Hepatic stellate cell (primary cell): ENCODE measurements around the gene TMEM61.

ENCODE experiments used
- DNase-seq: peaks from one replicate; pipeline ENCODE4 v3.0.0; 2011; ENCODE audit warnings: low spot score

The TMEM61 gene

DNA sequence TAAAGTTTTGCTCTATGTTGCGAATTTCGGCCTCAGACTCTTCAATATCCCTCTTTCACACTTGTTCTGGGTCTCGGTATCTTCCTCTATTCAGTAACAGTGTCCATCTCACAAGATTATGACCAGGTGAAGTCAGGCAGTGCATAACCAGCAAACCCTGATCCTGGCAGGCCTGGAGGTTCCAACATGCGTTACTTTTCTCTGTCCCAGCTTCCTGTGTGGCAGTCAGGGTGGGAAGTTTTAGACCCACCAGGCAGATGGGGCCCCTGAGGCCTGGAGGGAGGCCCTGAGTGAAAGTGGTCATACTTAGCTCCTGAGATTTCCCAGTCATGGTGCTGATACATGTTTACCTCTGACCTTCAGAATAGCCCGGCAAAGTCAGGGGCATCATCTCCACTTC is 5.1 kb downstream of the TMEM61 start:
- no peak for DNase-seq

DNA sequence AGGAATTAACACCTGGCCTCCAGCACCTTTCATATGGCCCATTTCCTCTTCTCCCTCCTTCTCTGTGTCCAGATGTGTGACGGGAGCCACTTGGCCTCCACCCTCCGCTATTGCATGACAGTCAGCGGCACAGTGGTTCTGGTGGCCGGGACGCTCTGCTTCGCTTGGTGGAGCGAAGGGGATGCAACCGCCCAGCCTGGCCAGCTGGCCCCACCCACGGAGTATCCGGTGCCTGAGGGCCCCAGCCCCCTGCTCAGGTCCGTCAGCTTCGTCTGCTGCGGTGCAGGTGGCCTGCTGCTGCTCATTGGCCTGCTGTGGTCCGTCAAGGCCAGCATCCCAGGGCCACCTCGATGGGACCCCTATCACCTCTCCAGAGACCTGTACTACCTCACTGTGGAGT is 5.6 kb downstream of the TMEM61 start:
- no peak for DNase-seq

- no peak for DNase-seq
Measured at GRCh38 chr1:54986533-54986932, 6.1 kb downstream of the TMEM61 start.

GRCh38 chr1:54987427-54987826 is 7.0 kb downstream of the TMEM61 start:
- no peak for DNase-seq

- DNase-seq, result peak; percentile 59
Measured at GRCh38 chr1:54987919-54988705, 7.7 kb downstream of the TMEM61 start.

DNA sequence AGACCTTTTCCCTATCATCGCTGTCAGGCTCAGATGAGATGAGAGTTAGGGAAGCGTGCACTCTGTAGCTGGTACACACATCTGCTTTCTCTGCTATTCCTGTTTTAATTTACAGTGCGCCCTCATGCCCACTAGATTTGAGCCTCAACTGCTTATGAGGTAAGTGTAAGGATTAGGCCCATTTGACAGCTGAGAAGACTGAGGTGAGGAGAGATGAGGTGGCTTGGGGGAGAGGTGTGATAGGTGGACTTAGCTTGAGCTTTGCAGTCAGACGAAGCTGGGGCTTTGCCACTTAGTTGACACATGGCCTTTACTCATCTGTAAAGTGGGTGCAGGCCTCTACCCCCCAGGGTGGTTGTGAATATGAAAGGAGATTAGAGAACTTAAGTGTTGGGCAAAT is 8.5 kb downstream of the TMEM61 start:
- DNase-seq, result no peak

- DNase-seq, result no peak
Measured at GRCh38 chr1:54989473-54989872, 9.0 kb downstream of the TMEM61 start.

DNA sequence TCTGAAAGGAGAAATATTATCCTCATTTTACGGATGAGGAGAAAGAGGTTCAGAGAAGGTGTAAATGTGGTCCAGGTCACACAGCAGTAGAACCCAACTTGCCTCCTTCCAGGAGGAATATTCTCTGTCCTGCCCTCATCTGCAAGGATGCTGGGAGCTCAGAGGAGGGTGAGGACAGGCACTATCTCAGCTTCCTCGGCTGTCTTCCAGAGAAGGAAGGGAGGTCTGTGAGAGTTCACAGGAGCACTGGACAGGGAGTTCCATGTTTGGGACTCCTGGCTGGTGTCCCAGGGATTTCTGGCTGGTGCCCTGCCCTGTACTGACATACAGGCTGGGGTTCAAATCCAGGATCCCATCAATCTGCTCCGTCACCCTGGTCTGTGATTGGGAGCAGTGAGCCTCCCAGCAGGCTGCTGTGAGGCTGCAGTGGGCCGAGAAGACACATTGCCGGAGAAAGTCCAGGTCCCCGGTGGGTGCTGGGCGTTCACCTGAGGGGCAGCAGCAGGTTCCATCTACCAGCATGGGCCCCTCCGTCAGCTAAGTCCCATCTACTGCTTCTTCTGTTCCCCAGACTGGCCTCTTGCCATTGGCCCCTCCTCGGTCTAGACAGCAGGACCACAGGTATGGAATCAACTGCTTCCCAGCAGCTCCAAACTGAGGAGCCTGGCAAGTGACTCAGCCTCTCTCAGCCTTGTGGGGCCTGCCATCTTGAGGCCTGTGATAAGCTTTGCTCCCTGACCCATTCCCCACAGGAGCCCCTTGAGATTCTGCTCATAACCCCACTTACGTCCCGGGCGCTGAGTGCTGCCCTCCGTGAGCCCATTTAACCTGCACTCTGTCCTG is 9.8 kb downstream of the TMEM61 start:
- DNase-seq, result no peak

- DNase-seq, result no peak
Measured at GRCh38 chr1:54990916-54991315, 10.5 kb downstream of the TMEM61 start.

GRCh38 chr1:54991939-54992338 is 11.5 kb downstream of the TMEM61 start:
- DNase-seq, result no peak

DNA sequence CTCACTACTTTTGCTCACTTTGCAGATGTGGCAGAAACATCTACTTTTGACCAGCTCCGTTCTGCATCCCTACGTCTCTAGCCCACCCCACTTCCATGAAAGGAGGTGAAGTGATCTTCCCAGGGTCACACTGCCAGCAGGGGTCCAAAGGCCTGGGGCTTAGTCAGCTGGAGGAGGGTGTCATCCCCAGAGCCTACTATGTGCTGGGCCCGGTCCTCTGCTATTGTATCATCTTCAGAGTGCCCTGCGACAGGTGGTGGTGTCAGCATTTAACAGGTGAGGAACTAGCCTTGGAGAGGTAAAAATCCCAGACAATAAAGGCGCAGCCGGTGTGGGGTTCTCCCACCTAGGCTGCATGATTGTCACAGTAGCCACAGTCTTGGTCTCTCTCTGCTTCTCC is 12.7 kb downstream of the TMEM61 start:
- no peak for DNase-seq

DNA sequence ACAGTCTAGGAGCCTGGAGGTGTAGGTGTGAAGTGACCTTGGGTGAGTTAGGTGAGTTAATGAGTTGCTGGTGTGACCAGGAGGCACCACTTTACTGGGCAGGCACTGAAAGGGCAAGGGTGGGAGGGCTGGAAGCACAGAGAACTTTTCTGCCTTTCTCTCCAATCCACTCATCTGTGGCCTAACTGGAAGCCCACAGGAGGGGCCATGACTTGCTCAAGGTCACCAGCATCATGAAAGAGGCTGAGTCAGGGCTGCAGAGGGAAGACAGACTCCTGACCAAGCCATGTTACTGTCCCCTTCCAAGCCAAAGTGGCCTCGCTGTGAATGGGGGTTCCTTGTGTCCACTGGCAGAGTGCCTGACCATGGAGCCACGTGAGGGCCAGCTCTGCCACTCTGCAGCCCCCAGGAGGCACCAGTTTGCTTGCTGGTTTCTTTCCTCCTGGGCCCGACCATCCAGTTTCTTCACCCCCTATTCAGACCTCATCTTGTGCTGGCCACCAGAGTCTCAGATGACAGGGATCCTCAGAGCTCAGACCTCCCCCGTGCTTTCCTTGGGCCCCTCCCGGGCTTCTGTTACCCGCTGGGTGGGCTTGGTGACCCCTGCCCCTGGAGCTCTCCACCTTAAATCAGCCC is 14.0 kb downstream of the TMEM61 start:
- DNase-seq, result no peak

- no peak for DNase-seq
Measured at GRCh38 chr1:54995013-54995760, 14.8 kb downstream of the TMEM61 start.

DNA sequence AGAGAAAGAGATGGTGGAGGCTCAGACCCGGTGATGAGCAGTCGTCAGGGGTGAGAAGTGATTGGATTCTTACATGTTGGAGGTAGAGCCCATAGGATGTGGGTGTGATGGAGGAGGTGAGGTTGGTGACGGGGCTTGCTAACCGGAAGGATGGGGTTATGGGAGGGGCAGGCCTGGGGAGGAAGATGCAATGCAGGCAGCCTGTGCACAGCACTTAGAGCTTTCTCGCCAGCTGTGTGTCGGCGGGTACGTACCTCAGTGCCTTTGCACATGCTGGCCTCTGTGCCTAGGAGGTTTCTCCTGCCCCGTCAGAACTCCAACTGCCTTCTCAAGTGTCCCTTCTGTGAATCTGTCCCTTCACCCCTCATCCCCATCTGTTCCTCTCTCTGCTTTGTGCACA is 15.4 kb downstream of the TMEM61 start:
- DNase-seq, result no peak

DNA sequence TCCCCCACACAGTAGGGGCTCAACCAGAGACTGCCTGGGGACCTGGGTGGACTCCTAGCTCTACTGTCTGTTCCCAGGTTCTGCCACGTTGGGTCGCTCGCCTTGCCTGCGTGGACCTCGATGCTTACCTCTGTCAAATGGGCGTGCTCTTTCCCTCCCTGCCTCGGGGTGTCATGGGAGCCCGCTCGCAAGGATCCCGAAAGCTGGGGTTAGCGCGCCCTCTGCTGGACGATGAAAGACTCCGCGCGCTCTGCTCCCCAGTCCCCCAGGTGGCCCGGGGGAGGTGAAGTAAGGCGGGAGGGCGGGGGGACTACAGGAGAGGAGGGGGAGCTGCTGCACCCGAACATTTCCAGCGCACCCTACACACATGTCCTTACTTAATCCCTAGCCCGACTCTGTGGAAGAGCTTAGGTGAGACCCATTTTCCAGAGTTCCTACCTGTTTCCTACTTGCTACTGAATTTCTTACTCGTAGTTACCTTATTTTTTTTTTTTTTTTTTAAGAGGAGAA is 16.0 kb downstream of the TMEM61 start:
- DNase-seq, result peak; percentile 93

DNA sequence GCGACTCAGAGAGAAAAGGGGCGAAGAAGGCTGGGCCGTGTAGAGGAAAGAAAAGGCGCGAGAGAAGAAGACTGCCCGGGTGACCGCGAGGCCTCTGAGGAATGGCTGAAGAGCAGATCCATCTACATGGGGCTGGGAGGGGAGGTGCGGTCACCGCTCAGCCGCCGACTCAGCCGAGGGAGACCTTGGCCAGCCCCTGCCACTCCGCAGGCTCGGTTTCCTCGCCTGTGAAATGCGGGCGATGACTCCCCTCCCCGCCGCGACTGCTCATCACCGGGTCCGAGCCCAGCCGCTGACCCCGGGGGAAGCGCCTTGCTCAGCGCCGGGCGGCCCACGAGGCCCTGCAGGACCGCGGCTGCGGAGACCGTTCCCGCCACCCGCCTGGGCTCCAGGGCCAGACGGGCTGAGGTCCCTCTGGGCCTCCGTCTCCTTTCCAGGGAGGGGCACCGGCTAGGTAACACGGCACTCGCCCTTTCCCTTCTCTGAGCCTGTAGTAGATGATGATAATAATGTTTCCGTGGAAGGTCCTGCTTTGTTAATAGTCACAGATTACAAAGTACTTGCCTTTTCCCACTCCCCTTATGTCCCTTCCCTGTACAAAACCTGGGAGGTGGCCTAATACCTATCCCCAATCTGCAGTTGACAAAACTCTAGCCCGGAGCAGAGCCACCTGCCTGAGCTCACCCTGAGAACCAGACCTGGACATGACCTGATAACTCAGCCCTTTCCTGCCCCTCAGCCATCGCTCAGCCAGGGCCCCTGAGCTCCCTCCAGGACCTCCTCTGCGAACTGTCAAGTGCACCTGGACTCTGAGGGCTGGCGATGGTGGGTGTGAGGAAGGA is 16.7 kb downstream of the TMEM61 start:
- DNase-seq, result peak; percentile 59

GRCh38 chr1:54997711-54997986 is 17.2 kb downstream of the TMEM61 start:
- no peak for DNase-seq

- DNase-seq, result no peak
Measured at GRCh38 chr1:54998100-54998499, 17.7 kb downstream of the TMEM61 start.

DNA sequence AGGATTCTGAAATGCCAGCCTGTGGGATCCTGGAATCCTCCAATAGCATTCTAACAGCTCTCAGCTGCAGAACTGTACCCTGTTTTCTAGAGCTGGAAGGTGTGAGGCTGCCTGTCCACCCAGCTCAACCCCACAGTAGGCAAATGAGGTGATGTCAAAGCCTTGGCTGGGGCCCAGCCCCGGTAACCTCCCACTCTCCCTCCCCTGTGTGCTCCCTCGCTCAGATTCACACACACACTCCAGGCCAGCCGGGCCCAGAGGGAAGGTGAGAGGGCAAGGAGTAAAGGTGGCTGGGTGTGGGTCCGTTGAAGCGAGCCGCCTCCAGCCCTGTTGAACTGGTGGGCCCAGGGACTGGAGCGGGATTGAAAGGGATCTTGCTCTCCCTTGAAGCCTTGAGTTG is 18.2 kb downstream of the TMEM61 start, which contains the start of gene BSND:
BSND (plus strand) TSS at position 257 of the 400 bp plus-strand sequence. CDS start 254 bp downstream, outside the sequence.
- no peak for DNase-seq

DNA sequence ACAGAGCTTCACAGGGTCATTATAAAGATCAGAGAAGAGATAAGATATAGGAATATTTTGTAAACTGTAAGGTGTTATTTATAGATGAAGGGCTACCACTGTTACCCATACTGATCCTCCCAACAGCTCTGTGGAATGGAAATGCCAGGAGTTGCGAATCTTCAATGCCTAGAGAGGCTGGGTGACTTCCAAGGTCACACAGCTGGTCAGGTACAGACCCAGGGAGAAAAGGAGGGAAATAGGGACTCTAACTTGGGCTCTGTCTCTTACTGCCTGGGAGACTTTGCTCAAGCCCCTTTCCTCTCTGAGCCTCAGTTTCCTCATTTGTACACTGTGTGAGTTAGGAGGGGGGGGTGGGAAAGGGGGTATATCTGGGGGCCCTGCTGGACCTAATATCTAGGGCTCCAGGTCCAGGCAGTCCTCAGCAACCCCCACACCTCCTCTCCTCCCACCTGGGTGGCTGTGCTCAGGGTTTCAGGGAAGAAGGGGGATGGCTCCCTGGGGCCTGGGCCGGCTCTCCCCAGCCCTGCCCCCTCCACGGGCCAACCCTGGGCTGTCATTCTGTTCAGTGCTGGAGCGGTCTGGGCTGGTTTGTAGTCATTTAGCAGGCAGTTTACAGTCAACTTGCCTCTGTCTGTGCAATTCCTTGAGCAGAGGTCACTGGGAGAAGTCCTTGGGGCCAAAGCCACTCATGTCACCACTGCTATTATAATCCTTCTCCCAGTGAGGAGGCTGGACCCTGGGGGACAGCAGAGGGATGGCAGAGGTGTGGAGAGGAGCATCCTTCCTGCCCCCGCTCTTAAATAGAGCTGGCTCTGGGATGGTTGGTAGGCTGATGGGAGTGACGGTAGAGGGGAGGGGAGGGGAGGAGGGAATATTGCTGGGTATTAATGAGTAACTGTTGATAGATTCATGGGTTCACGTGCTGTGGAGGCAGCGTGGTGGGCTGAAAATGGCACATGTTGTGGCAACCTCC is 20.0 kb downstream of the TMEM61 start:
- DNase-seq, result no peak
